Activated CD8-positive, alpha-beta memory T cell treated with anti-CD3 and anti-CD28 coated beads for 1 hour (primary cell): ENCODE results near the gene ZNF26.
"Not testable (repeated sequence)": the region's sequence is repeated elsewhere in the genome, so short reads cannot be mapped to it uniquely, and the experiment has no call there.

Experiments
- DNase-seq, 2 donors: peaks; one replicate each; pipeline ENCODE4 v3.0.0-alpha.2; 2020; ENCODE audit warnings: low read depth in 1 of 2; ENCODE audit errors: extremely low read depth in 1 of 2

Gene ZNF26

GRCh38 chr12:132955094-132956010 lies 30.8 kb upstream of the ZNF26 start:
- no peak for DNase-seq

DNA sequence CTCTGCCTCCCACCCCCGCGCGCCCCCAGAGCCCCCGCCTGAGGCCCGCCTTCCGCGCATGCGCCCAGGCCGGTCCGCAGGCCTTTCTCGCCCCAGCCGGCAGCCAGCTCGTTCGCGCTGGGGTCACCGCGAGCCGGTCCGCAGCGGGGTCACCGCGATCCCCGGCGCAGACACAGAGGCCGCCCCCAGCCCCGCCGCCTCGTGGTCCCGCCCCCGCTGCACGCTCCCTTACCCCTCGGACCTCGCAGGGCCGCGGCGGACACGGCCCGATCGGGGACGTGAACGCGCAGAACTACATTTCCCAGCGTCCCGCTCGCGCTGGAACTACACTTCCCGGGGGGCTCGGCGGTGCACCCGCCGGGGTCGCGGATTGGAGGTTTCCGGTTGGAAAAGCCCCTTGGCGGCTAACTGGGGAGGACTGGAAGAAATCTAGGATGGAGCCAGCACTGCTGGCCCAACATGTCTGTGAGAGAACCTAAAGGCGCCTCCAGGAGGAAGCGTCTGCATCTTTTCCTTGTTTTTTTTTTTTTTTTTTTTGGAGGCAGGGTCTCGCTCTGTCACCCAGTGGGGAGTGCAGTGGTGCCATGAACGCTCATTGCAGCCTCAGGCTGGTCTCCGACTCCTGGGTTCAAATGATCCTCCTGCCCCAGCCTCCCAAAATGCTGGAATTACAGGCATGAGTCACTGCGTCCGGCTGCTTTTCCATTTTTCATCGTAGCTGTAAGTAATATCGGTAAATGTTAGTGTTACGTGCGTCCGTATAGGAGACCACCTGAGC lies 30.0 kb upstream of the ZNF26 start, which contains the start of gene ZNF605:
ZNF605 (minus strand) TSS at position 296 of the 778 bp plus-strand sequence. CDS start 10,671 bp downstream, outside the sequence.
- peak; percentile 66 to 74 for DNase-seq

DNA sequence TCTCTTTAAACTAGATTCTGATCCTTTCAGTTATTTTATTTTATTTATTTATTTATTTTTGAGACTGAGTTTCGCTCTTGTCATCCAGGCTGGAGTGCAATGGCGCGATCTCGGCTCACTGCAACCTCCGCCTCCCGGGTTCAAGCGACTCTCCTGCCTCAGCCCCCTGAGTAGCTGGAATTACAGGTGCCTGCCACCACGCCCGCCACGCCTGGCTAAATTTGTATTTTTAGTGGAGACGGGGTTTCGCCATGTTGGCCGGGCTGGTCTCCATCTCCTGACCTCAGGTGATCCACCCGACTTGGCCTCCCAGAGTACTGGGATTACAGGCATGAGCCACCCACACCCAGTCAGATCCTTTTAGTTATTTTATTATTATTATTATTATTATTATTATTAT lies 24.4 kb upstream of the ZNF26 start:
- DNase-seq, result not testable (repeated sequence)

- DNase-seq, result not testable (repeated sequence)
Observed at GRCh38 chr12:132963947-132964346, 22.2 kb upstream of the ZNF26 start.

GRCh38 chr12:132965796-132966195 lies 20.4 kb upstream of the ZNF26 start:
- no peak for DNase-seq

DNA sequence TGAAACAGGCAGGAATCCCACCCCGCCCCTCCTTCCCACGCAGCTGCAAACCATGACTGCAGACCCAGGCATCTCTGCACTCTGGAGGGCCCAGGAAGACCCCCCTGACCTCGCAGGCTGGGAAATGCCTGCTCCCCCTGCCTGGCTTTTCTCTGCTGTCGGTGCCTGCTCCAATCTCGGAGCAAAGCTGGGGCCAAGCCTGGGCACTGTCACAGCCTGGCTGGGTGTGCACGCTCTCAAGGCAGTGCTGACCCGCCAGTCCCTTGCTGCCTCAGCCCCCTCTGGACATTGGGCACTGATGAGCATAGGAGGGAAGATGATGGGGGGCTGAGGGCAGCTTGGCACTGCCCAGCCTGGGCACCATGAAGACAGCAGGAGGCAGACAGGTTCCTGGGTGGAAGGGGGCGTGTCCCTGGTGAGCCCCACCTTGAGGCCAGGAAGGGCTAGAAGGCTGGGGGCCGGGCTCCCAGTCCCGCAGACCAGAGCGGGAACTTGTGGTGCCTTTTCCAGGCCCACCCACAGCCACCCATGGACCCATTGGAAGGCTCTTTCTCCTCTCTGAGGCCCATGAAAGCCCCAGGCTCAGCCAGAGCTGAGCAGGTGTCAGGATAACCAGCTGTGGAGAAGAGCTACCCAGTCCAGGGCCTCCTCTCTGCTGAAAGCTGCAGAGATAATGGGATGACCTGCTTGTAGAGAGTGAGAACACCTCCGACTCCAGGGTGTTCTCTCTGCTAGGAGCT lies 19.3 kb upstream of the ZNF26 start:
- no peak for DNase-seq

- no peak for DNase-seq
Observed at GRCh38 chr12:132967736-132968135, 18.4 kb upstream of the ZNF26 start.

DNA sequence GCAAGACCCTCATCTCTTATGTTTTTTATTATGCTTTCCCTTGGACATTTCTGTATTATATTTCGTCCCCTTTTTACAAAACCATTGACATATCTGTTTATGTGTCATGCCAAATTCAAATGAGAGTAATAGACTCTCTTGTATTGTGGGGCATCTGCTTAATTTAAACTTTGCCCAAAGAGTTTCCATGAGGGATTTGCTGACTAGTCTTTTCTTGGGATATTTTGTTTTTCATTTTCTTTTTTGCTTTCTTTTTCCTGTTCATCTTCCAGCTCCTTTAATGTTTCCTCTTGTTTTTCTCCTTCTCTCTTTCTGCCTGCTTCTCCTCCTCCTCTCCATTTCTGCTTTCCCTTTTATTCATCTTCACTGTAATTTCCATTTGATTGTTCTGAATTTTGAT lies 13.8 kb upstream of the ZNF26 start:
- DNase-seq, result no peak

DNA sequence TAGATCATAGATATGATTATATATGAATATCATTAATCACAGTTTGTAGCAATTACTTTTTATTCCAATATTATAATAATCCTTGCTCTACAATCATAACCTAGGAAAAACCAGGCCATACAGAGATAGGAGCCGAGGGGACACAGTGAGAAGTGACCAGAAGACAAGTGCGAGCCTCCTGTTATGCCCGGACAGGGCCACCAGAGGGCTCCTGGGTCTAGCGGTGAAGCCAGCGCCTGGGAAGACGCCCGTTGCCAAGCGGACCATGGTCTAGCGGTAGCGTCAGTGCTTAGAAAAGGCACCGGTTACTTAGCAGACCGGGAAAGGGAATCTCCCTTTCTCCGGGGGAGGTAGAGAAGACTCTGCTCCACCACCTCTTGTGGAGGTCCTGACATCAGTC lies 9.3 kb upstream of the ZNF26 start:
- not testable (repeated sequence) for DNase-seq

GRCh38 chr12:132986885-132987225 lies 688 bp downstream of the ZNF26 start:
- no peak for DNase-seq

DNA sequence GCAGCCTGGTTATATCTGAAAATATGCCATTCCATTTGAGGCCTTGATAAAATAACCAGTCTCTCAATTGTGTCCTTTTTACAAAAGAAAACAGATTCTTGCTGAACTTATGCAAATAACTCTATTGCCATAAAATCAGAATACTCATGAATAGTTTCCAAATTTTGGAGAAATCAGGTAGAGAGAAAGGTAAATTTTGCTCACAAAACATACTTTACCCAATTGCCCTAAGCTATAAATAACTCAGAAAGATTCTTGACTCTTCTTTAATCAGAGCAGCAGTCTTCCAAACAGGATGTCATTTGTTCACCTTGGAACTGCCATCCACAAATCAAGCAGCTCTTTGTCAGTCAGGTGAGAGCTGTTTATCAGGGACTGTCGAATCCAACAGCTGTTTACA lies 12.6 kb downstream of the ZNF26 start:
- DNase-seq, result no peak

- no peak for DNase-seq
Observed at GRCh38 chr12:133010657-133011297, 24.6 kb downstream of the ZNF26 start.

DNA sequence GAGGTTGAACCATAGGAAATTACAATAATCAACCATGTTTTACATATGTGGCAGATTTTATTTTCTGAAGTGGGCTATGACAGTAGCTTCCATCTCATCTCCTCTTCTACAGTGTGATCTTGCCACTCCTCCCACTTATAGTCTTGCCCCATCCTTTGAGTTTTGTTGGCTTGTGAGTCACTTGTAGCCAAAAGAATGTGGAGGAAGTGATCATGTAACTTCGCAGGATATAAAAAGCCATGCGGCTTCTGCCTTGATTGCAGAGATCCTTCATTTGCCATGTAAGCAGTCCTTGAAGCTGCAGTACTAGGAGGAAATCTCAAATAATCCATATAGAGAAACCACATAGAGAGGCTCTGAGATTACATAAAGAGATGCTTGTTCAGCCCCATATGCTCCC lies 37.4 kb downstream of the ZNF26 start:
- no peak for DNase-seq

GRCh38 chr12:133026996-133027395 lies 40.8 kb downstream of the ZNF26 start:
- no peak for DNase-seq

- DNase-seq, result peak; percentile 93 to 94
Observed at GRCh38 chr12:133037207-133038005, 51.2 kb downstream of the ZNF26 start, which contains the start of gene ZNF84. TSS of gene ZNF84 (plus strand) at chr12:133037509. CDS start at chr12:133041468, 3,959 bp downstream.

DNA sequence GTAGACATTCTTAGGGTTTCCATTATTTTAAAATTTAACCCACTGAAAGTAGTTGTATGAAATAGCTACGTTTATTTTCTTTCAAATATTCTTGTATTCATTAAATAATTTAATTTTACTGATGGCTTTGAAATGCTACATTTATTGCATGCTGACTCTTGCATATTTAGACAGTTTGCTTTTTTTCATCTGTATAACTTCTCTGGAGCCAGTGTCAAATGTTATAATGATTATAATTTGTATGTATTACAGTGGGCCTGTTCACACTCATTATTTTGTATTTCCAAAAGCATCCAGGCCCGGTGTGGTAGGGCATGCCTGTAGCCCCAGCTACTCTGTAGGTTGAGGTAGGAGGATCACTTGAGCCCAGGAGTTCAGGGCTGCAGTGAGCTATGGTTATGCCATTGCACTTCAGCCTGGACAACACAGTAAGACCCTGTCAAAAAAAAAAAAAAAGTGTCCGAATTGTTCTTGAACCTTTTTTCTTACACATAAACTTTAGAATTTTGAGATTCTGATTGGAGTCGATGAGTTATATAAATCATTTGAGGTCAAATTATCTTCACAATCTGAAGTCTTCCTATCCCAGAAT lies 52.0 kb downstream of the ZNF26 start:
- DNase-seq, result no peak

DNA sequence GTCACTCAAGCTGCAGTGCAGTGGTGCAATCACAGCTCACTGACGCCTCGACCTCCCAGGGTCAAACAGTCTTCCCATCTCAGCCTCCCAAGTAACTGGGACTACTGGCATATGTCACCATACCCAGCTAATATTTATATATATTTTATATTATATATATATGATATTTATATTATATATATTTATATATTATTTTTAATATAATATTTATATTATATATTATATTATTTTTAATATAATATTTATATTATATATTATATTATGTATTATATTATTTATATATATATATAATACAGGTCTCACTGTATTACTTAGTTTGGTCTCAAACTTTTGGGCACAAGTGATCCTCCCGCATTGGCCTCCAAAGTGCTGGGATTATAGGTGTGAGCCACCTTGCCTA lies 60.5 kb downstream of the ZNF26 start:
- DNase-seq, result no peak

DNA sequence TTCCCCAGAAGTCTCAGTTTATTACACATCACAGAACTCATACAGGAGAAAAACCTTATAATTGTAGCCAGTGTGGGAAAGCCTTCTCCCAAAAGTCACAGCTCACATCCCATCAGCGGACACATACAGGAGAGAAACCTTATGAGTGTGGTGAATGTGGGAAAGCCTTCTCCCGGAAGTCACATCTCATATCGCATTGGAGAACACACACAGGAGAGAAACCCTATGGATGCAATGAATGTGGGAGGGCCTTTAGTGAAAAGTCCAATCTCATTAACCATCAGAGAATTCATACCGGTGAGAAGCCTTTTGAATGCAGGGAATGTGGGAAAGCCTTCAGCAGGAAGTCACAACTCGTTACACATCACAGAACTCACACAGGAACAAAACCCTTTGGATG lies 71.3 kb downstream of the ZNF26 start:
- no peak for DNase-seq
